IMR-90 (cell line): ENCODE data around the gene TTLL9. TPM values are rescaled to one million over a fixed set of nuclear protein-coding genes. Genes with fewer than 3 reads are reported as not detected.

Experiments used
- ATAC-seq: fragments of 200-7000 bp; cut with Tn5 transposase; 2 replicates; pipeline ENCODE4 v1.9.1; 2020; ENCODE audit warnings: low read depth, mild to moderate bottlenecking, moderate library complexity
- BruUV-seq: library from RNA; stranded (reverse); fragments of 400-500 nt; replicated peaks from 2 replicates; lab custom pipeline; 2021; lab: Mats Ljungman, UMichigan
- CTCF ChIA-PET: fragments of 300-600 bp; formaldehyde crosslinking; extraction: SDS; loops from one replicate; lab custom pipeline; 2021; ENCODE audit warnings: antibody characterized with exemption; lab: Yijun Ruan, JAX
- POLR2A ChIA-PET: fragments of 300-600 bp; sonication (Branson Sonifier 250); formaldehyde crosslinking; loops from one replicate; lab custom pipeline; 2022; ENCODE audit warnings: antibody characterized with exemption; ENCODE audit not compliant: unreplicated experiment; lab: Charles Lee
- DNase-seq: peaks from one replicate; pipeline ENCODE4 v3.0.0; 2013
- H2AFZ ChIP-seq: replicated peaks from 2 replicates; pipeline ENCODE3; 2013; ENCODE audit warnings: low read length, mild to moderate bottlenecking; ENCODE audit not compliant: poor library complexity
- H2AK5ac ChIP-seq: 2 replicates; pipeline ENCODE4 v1.6.1; 2013; ENCODE audit warnings: low read depth, low read length, inconsistent platforms
- H2AK9ac ChIP-seq: replicated peaks from 2 replicates; pipeline ENCODE3; 2013; ENCODE audit warnings: mild to moderate bottlenecking, low read depth, low read length, moderate library complexity; ENCODE audit not compliant: poor library complexity
- H2BK120ac ChIP-seq: 2 replicates; pipeline ENCODE4 v1.6.1; 2013; ENCODE audit warnings: low read depth, low read length, inconsistent platforms
- H2BK15ac ChIP-seq: 3 replicates; pipeline ENCODE4 v1.6.1; 2013; ENCODE audit warnings: low read depth, low read length, inconsistent platforms
- H2BK20ac ChIP-seq: 2 replicates; pipeline ENCODE4 v1.6.1; 2013; ENCODE audit warnings: low read depth, mild to moderate bottlenecking, inconsistent platforms, low read length, moderate library complexity
- H2BK5ac ChIP-seq: 2 replicates; pipeline ENCODE4 v1.6.1; 2013; ENCODE audit warnings: mild to moderate bottlenecking, low read depth, low read length, inconsistent platforms; ENCODE audit not compliant: poor library complexity, severe bottlenecking
- H3K14ac ChIP-seq: replicated peaks from 2 replicates; pipeline ENCODE4 v1.6.1; 2013; ENCODE audit warnings: low read depth, low read length, inconsistent platforms
- H3K18ac ChIP-seq: 2 replicates; pipeline ENCODE4 v1.6.1; 2013; ENCODE audit warnings: low read depth, low read length, control low read depth
- H3K23ac ChIP-seq: 2 replicates; pipeline ENCODE4 v1.6.1; 2013; ENCODE audit warnings: low read depth, low read length, inconsistent platforms
- H3K27ac ChIP-seq: 2 replicates; pipeline ENCODE4 v1.5.1; 2013; ENCODE audit warnings: mild to moderate bottlenecking, control low read depth, low read length; ENCODE audit not compliant: insufficient read depth
- H3K27me3 ChIP-seq: 2 replicates; pipeline ENCODE4 v1.6.1; 2013; ENCODE audit warnings: low read length; ENCODE audit not compliant: control insufficient read depth, insufficient read depth
- H3K36me3 ChIP-seq: 2 replicates; pipeline ENCODE4 v1.6.1; 2013; ENCODE audit warnings: low read length, mixed read lengths; ENCODE audit not compliant: control insufficient read depth, insufficient read depth
- H3K4ac ChIP-seq: 2 replicates; pipeline ENCODE4 v1.6.1; 2013; ENCODE audit warnings: low read depth, low read length, inconsistent platforms
- H3K4me1 ChIP-seq: 2 replicates; pipeline ENCODE4 v1.6.1; 2013; ENCODE audit warnings: low read length, mixed read lengths; ENCODE audit not compliant: control insufficient read depth, insufficient read depth
- H3K4me2 ChIP-seq: 2 replicates; pipeline ENCODE4 v1.6.1; 2013; ENCODE audit warnings: low read depth, mild to moderate bottlenecking, control low read depth, low read length, moderate library complexity
- H3K4me3 ChIP-seq: 2 replicates; pipeline ENCODE4 v1.5.1; 2013; ENCODE audit warnings: low read depth, mild to moderate bottlenecking, control low read depth, low read length, moderate library complexity; ENCODE audit not compliant: insufficient read depth
- H3K56ac ChIP-seq: 2 replicates; pipeline ENCODE4 v1.6.1; 2013; ENCODE audit warnings: low read length, inconsistent platforms; ENCODE audit not compliant: insufficient read depth; ENCODE audit errors: extremely low read depth
- H3K79me1 ChIP-seq, 2 experiments: 2 replicates each; pipeline ENCODE4 v1.6.1; 2013; ENCODE audit warnings: low read length in 2 of 2, inconsistent platforms in 1 of 2, low read depth in 1 of 2
- H3K9ac ChIP-seq: 2 replicates; pipeline ENCODE4 v1.6.1; 2013; ENCODE audit warnings: low read depth, low read length, control low read depth
- H3K9me1 ChIP-seq: 2 replicates; pipeline ENCODE4 v1.6.1; 2013; ENCODE audit warnings: low read length, inconsistent platforms; ENCODE audit not compliant: insufficient read depth
- H3K9me3 ChIP-seq: 2 replicates; pipeline ENCODE4 v1.6.1; 2013; ENCODE audit warnings: low read length; ENCODE audit not compliant: control insufficient read depth, insufficient read depth
- H4K20me1 ChIP-seq: 2 replicates; pipeline ENCODE4 v1.6.1; 2013; ENCODE audit warnings: low read length, inconsistent platforms; ENCODE audit not compliant: insufficient read depth
- H4K5ac ChIP-seq: 2 replicates; pipeline ENCODE4 v1.6.1; 2013; ENCODE audit warnings: mild to moderate bottlenecking, low read depth, low read length, control low read depth
- H4K8ac ChIP-seq, 2 experiments: 2 replicates each; pipeline ENCODE4 v1.6.1; 2013; ENCODE audit warnings: low read depth in 2 of 2, low read length in 2 of 2, control low read depth in 1 of 2, inconsistent platforms in 1 of 2
- H4K91ac ChIP-seq: 2 replicates; pipeline ENCODE4 v1.6.1; 2013; ENCODE audit warnings: low read depth, low read length, inconsistent platforms; ENCODE audit not compliant: insufficient read depth
- BHLHE40 ChIP-seq: fragments of 150-350 bp; IDR thresholded peaks from 2 replicates; pipeline ENCODE4 v1.6.1; 2016; ENCODE audit warnings: mild to moderate bottlenecking, low read depth, low read length
- CEBPB ChIP-seq: IDR thresholded peaks from 2 replicates; pipeline ENCODE4 v1.6.1; 2012; ENCODE audit warnings: low read depth, low read length, improper control_type of control experiment
- CHD1 ChIP-seq: IDR thresholded peaks from 2 replicates; pipeline ENCODE4 v1.6.1; 2012; ENCODE audit warnings: low read depth, low read length, improper control_type of control experiment
- FOS ChIP-seq: fragments of 150-350 bp; IDR thresholded peaks from 2 replicates; pipeline ENCODE4 v1.6.1; 2016; ENCODE audit warnings: low read depth, low read length
- MAFK ChIP-seq: IDR thresholded peaks from 2 replicates; pipeline ENCODE4 v1.6.1; 2012; ENCODE audit warnings: low read depth, low read length, improper control_type of control experiment
- MAZ ChIP-seq: IDR thresholded peaks from 2 replicates; pipeline ENCODE4 v1.6.1; 2012; ENCODE audit warnings: low read depth, mild to moderate bottlenecking, low read length, improper control_type of control experiment, moderate library complexity, borderline replicate concordance
- MXI1 ChIP-seq: IDR thresholded peaks from 2 replicates; pipeline ENCODE4 v1.6.1; 2012; ENCODE audit warnings: low read depth, mild to moderate bottlenecking, low read length, moderate library complexity, borderline replicate concordance
- NFE2L2 ChIP-seq: fragments of 150-350 bp; IDR thresholded peaks from 2 replicates; pipeline ENCODE4 v1.6.1; 2016; ENCODE audit warnings: low read depth, mild to moderate bottlenecking, low read length
- POLR2A ChIP-seq: IDR thresholded peaks from 2 replicates; pipeline ENCODE4 v1.6.1; 2012; ENCODE audit warnings: mild to moderate bottlenecking, low read depth, low read length
- RAD21 ChIP-seq: IDR thresholded peaks from 2 replicates; pipeline ENCODE4 v1.6.1; 2012; ENCODE audit warnings: low read length, improper control_type of control experiment
- RCOR1 ChIP-seq: IDR thresholded peaks from 2 replicates; pipeline ENCODE4 v1.6.1; 2012; ENCODE audit warnings: mild to moderate bottlenecking, low read length, improper control_type of control experiment; ENCODE audit not compliant: insufficient replicate concordance
- RFX5 ChIP-seq: IDR thresholded peaks from 2 replicates; pipeline ENCODE4 v1.8.0; 2012; ENCODE audit warnings: low read depth, mild to moderate bottlenecking, low read length, moderate library complexity
- SMC3 ChIP-seq: fragments of 150-350 bp; IDR thresholded peaks from 2 replicates; pipeline ENCODE4 v1.6.1; 2016; ENCODE audit warnings: low read depth, mild to moderate bottlenecking, antibody characterized with exemption, low read length, moderate library complexity
- WGBS, 2 experiments: methylation state at CpG; one replicate each; pipeline versions ENCODE4 v1.1.5 to v1.1.7; 2013; ENCODE audit warnings: missing lambda C conversion rate in 2 of 2; ENCODE audit not compliant: insufficient read length in 1 of 2; ENCODE audit errors: extremely low coverage in 2 of 2; 5-methylcytosine and 5-hydroxymethylcytosine counted together
- dilution Hi-C: fragments of 300-500 bp; cut with HindIII; formaldehyde crosslinking; loops from one replicate; pipeline ENCODE4 v1.14.3; 2018; ENCODE audit warnings: low sequenced_read_pairs; ENCODE audit not compliant: unreplicated experiment
- in situ Hi-C: fragments of 300-500 bp; cut with MboI; formaldehyde crosslinking; loops from 3 replicates; pipeline ENCODE4 v1.14.3; 2019; ENCODE audit warnings: low sequenced_read_pairs, inconsistent platforms, mixed read lengths
- intact Hi-C: fragments of 100-400 bp; cut with micrococcal nuclease; formaldehyde crosslinking; loops from 2 replicates; pipeline ENCODE4 v1.10.0; 2022
- polyA plus RNA-seq, 3 experiments: library from polyadenylated mRNA; depleted of rRNA; stranded (reverse); fragments of >200 nt; gene quantifications; 2 replicates each; pipeline ENCODE4 v1.2.3, GENCODE V29; 2012; ENCODE audit warnings: low replicate concordance in 1 of 3
- total RNA-seq: library from RNA; depleted of rRNA; stranded (reverse); fragments of >200 nt; gene quantifications from 2 replicates; pipeline ENCODE4 v1.2.3, GENCODE V29; 2012
- TF ChIP-seq, protein P1 (sequence below): conservative IDR thresholded peaks from 2 replicates; pipeline ENCODE4 v1.5.1; 2012; ENCODE audit warnings: mild to moderate bottlenecking, low read depth, low read length, improper control_type of control experiment
- TF ChIP-seq, protein P2 (sequence below): fragments of 150-350 bp; IDR thresholded peaks from 2 replicates; pipeline ENCODE4 v1.6.1; 2016; ENCODE audit warnings: low read depth, mild to moderate bottlenecking, low read length, moderate library complexity, borderline replicate concordance
- TF ChIP-seq, protein P3 (sequence below): fragments of 150-350 bp; IDR thresholded peaks from 2 replicates; pipeline ENCODE4 v1.6.1; 2017; ENCODE audit warnings: mild to moderate bottlenecking, antibody characterized with exemption, low read length, low read depth

Gene TTLL9
- total and polyA plus RNA-seq, 2 of the 4 experiments (the other 2 are of a cell fraction): not detected

- no peak overlapping the region for H2AK9ac ChIP-seq
- DNase-seq (no peak), ATAC-seq (no peak)
- in situ Hi-C loops: no loop called here
- H4K20me1 ChIP-seq: no peaks in the 10 kb centered on the region
- TF ChIP-seq BHLHE40: no peak
- no peak for TF ChIP-seq MAZ
- TF ChIP-seq, protein P1, sequence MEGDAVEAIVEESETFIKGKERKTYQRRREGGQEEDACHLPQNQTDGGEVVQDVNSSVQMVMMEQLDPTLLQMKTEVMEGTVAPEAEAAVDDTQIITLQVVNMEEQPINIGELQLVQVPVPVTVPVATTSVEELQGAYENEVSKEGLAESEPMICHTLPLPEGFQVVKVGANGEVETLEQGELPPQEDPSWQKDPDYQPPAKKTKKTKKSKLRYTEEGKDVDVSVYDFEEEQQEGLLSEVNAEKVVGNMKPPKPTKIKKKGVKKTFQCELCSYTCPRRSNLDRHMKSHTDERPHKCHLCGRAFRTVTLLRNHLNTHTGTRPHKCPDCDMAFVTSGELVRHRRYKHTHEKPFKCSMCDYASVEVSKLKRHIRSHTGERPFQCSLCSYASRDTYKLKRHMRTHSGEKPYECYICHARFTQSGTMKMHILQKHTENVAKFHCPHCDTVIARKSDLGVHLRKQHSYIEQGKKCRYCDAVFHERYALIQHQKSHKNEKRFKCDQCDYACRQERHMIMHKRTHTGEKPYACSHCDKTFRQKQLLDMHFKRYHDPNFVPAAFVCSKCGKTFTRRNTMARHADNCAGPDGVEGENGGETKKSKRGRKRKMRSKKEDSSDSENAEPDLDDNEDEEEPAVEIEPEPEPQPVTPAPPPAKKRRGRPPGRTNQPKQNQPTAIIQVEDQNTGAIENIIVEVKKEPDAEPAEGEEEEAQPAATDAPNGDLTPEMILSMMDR: no peak
- no peak for TF ChIP-seq CHD1
- TF ChIP-seq RAD21: no peak
- TF ChIP-seq MAFK: no peak
- TF ChIP-seq NFE2L2: no peak
- no peak for TF ChIP-seq RFX5
- no peak for TF ChIP-seq POLR2A
- TF ChIP-seq CEBPB: no peak
- no peak for TF ChIP-seq RCOR1
- TF ChIP-seq MXI1: no peak
- TF ChIP-seq, protein P2, sequence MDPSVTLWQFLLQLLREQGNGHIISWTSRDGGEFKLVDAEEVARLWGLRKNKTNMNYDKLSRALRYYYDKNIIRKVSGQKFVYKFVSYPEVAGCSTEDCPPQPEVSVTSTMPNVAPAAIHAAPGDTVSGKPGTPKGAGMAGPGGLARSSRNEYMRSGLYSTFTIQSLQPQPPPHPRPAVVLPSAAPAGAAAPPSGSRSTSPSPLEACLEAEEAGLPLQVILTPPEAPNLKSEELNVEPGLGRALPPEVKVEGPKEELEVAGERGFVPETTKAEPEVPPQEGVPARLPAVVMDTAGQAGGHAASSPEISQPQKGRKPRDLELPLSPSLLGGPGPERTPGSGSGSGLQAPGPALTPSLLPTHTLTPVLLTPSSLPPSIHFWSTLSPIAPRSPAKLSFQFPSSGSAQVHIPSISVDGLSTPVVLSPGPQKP: no peak
- TF ChIP-seq, protein P3, sequence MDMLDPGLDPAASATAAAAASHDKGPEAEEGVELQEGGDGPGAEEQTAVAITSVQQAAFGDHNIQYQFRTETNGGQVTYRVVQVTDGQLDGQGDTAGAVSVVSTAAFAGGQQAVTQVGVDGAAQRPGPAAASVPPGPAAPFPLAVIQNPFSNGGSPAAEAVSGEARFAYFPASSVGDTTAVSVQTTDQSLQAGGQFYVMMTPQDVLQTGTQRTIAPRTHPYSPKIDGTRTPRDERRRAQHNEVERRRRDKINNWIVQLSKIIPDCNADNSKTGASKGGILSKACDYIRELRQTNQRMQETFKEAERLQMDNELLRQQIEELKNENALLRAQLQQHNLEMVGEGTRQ: no peak
- TF ChIP-seq FOS: no peak
- TF ChIP-seq SMC3: no peak
- H2BK5ac ChIP-seq: no peak overlapping the region
- no peak overlapping the region for H3K4ac ChIP-seq
- H4K8ac ChIP-seq: no peak overlapping the region
- intact Hi-C loops: no loop called here
- H2AFZ ChIP-seq: no peak overlapping the region
- POLR2A ChIA-PET: no interaction called here
- H3K27me3 ChIP-seq: peaks cover 58% of the 10 kb centered on the region
- CTCF ChIA-PET: interaction anchor here (1.5 kb wide), 1 partner anchor 19 kb away, joined by 4 read pairs; no protein-coding TSS in a partner anchor
- H2BK20ac ChIP-seq: no peak overlapping the region
- BruUV-seq: no TSS peak
- no peak overlapping the region for H2AK5ac ChIP-seq
- no peaks in the 10 kb centered on the region for H3K36me3 ChIP-seq
- dilution Hi-C loops: no loop called here
- no peak overlapping the region for H2BK15ac ChIP-seq
- no peaks in the 10 kb centered on the region for H3K4me1 ChIP-seq
- no peak overlapping the region for H2BK120ac ChIP-seq
- no peaks in the 10 kb centered on the region for H3K79me1 ChIP-seq
- H3K56ac ChIP-seq: no peak overlapping the region
- no peak overlapping the region for H3K27ac ChIP-seq
- H3K9me3 ChIP-seq: peaks cover 2% of the 10 kb centered on the region; the same call in 1 of the 2 replicates
- H4K91ac ChIP-seq: no peak overlapping the region
- H3K9me1 ChIP-seq: no peaks in the 10 kb centered on the region
- WGBS, 2 experiments: no CpG with 5 or more reads among the region's 1 CpG
- no peak overlapping the region for H3K18ac ChIP-seq
- H3K23ac ChIP-seq: no peak overlapping the region
- no peak overlapping the region for H3K4me2 ChIP-seq
- H3K9ac ChIP-seq: no peak overlapping the region
- no peak overlapping the region for H3K14ac ChIP-seq
- H3K4me3 ChIP-seq: no peak overlapping the region
- H4K5ac ChIP-seq: no peak overlapping the region
Measured at GRCh38 chr20:31871618-31871954, 1.2 kb downstream of the TTLL9 start.
